Heart left ventricle (tissue), 13 donors: ENCODE data around the gene CYP1B1.

Experiments
- POLR2A ChIP-seq, 2 donors: fragments of 450-650 bp; IDR thresholded peaks; one replicate each; pipeline ENCODE4 v1.6.1; 2017; ENCODE audit warnings: antibody characterized with exemption in 2 of 2, mild to moderate bottlenecking in 2 of 2, moderate library complexity in 2 of 2
- TF ChIP-seq, protein P1 (sequence below), 12 donors: fragments of 200-600 bp; sonication (generic) in 4 of 12; IDR thresholded peaks; one replicate each; pipeline versions ENCODE4 v1.5.0 to v1.8.0; 2018 to 2022; ENCODE audit warnings: antibody characterized with exemption in 12 of 12, mild to moderate bottlenecking in 5 of 12
- donor health status: ischemic (EF 13 %, LVEDD 7.1; RV severe dilation, severe dysfunction).
- donor health status: DM: no; HTN: yes; CAD: no.
- donor health status: DM: no; HTN: no; CAD: no.
- donor health status: ischemic (EF 25% LVEDD 6.9; RV normal size, moderate dysfunction).
- donor health status: ischemic (EF 25% LVEDD 5.7; RV mildly dilated, moderate dysfunction).
- donor health status: ischemic (EF 35%, LVEDD 5.7; RV mildly dilated, moderate dysfunction).
- donor health status: nonischemic (EF 11% LVEDD 7.7; RV severe dilation, severe dysfunction).
- donor health status: DM: yes; HTN: yes; CAD: no.
- donor health status: PGD.
- donor health status: ischemic (EF 29% LVEDD 5.4; RV normal size, mild dysfunction).
- donor health status: nonischemic (EF 23%, LVEDD 6.1; RV moderate dilation, normal function).

GRCh38 chr2:38080346-38080745 lies 4.4 kb upstream of the CYP1B1 start:
- TF ChIP-seq, protein P1, sequence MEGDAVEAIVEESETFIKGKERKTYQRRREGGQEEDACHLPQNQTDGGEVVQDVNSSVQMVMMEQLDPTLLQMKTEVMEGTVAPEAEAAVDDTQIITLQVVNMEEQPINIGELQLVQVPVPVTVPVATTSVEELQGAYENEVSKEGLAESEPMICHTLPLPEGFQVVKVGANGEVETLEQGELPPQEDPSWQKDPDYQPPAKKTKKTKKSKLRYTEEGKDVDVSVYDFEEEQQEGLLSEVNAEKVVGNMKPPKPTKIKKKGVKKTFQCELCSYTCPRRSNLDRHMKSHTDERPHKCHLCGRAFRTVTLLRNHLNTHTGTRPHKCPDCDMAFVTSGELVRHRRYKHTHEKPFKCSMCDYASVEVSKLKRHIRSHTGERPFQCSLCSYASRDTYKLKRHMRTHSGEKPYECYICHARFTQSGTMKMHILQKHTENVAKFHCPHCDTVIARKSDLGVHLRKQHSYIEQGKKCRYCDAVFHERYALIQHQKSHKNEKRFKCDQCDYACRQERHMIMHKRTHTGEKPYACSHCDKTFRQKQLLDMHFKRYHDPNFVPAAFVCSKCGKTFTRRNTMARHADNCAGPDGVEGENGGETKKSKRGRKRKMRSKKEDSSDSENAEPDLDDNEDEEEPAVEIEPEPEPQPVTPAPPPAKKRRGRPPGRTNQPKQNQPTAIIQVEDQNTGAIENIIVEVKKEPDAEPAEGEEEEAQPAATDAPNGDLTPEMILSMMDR (IDR thresholded peaks at IDR 0.05), result no peak
- TF ChIP-seq POLR2A (IDR thresholded peaks at IDR 0.05), result no peak
